Measurements from ENCODE around the gene STX10. TPM values are rescaled to one million over a fixed set of nuclear protein-coding genes. Genes with fewer than 3 reads are reported as not detected.

STX10 gene
- total and polyA plus RNA-seq, 2 of the 4 experiments (the other 2 are of a cell fraction), result 64.9 to 82.0 TPM

GRCh38 chr19:13097033-13097462 lies 53.1 kb downstream of the STX10 start:
- Histone ChIP-seq H3K36me3 (ENCODE audit: control insufficient read depth, insufficient read depth, low read length) (peaks cover 6% of the 10 kb centered on the region; the same call in 1 of the 2 replicates), H4K8ac (ENCODE audit: low read depth in 2 of 2, low read length in 2 of 2) (no peak overlapping the region), H2AK5ac (ENCODE audit: low read depth, low read length) (no peak overlapping the region), H3K4me1 (ENCODE audit: control insufficient read depth, insufficient read depth, low read length) (peaks cover 2% of the 10 kb centered on the region; the same call in 1 of the 2 replicates), H3K9me1 (ENCODE audit: insufficient read depth, low read length) (0 out of 2 replicates have a peak, but pooled peaks cover 4% of the 10 kb centered on the region), H4K20me1 (ENCODE audit: insufficient read depth, low read length) (peaks cover 15% of the 10 kb centered on the region), H3K9ac (ENCODE audit: low read depth, low read length) (no peak overlapping the region), H4K5ac (ENCODE audit: low read depth, low read length) (no peak overlapping the region), H3K27ac (ENCODE audit: insufficient read depth, low read length) (no peak overlapping the region), H3K27me3 (ENCODE audit: control insufficient read depth, insufficient read depth, low read length) (no peaks in the 10 kb centered on the region), H4K91ac (ENCODE audit: insufficient read depth, low read depth, low read length) (no peak overlapping the region), H2AFZ (replicated peaks; ENCODE audit: low read length, poor library complexity) (no peak overlapping the region), H3K4me3 (ENCODE audit: insufficient read depth, low read depth, low read length) (no peak overlapping the region), H3K4me2 (ENCODE audit: low read depth, low read length) (no peak overlapping the region), H3K4ac (ENCODE audit: low read depth, low read length) (no peak overlapping the region), H3K79me1 (ENCODE audit: low read depth in 1 of 2, low read length in 2 of 2) (peaks cover 0 to 13% of the 10 kb centered on the region in 2 experiments; a peak in 1 of 4 replicates), H3K9me3 (ENCODE audit: control insufficient read depth, insufficient read depth, low read length) (no peaks in the 10 kb centered on the region), H2BK15ac (ENCODE audit: low read depth, low read length) (no peak overlapping the region), H2BK120ac (ENCODE audit: low read depth, low read length) (no peak overlapping the region), H3K18ac (ENCODE audit: low read depth, low read length) (no peak overlapping the region), H2BK5ac (ENCODE audit: low read depth, low read length, poor library complexity, severe bottlenecking) (no peak overlapping the region), H3K56ac (ENCODE audit: extremely low read depth, insufficient read depth, low read length) (no peak overlapping the region), H3K14ac (replicated peaks; ENCODE audit: low read depth, low read length) (no peak overlapping the region), H2AK9ac (replicated peaks; ENCODE audit: low read depth, low read length, poor library complexity) (no peak overlapping the region), H3K23ac (ENCODE audit: low read depth, low read length) (no peak overlapping the region), H2BK20ac (ENCODE audit: low read depth, low read length) (no peak overlapping the region)
- POLR2A ChIA-PET (ENCODE audit: unreplicated experiment), result no interaction called here
- dilution Hi-C loops (cut with HindIII; ENCODE audit: low sequenced_read_pairs, unreplicated experiment) (no loop called here), intact Hi-C loops (cut with micrococcal nuclease) (no loop called here), in situ Hi-C loops (cut with MboI; ENCODE audit: low sequenced_read_pairs) (no loop called here)
- TSS peak; percentile 83 for BruUV-seq (replicated peaks)
- WGBS, 2 experiments (ENCODE audit: extremely low coverage in 2 of 2, insufficient read length in 1 of 2), result no CpG with 5 or more reads among the region's 20 CpGs
- DNase-seq (no peak), ATAC-seq (ENCODE audit: low read depth) (no peak)
- TF ChIP-seq CTCF (conservative IDR thresholded peaks at IDR 0.05; ENCODE audit: low read depth, low read length), result no peak
- TF ChIP-seq BHLHE40 (IDR thresholded peaks at IDR 0.05; ENCODE audit: low read depth, low read length), result no peak
- no peak for TF ChIP-seq SMC3 (IDR thresholded peaks at IDR 0.05; ENCODE audit: low read depth, low read length)
- no peak for TF ChIP-seq CHD1 (IDR thresholded peaks at IDR 0.05; ENCODE audit: low read depth, low read length)
- no peak for TF ChIP-seq MAFK (IDR thresholded peaks at IDR 0.05; ENCODE audit: low read depth, low read length)
- TF ChIP-seq RAD21 (IDR thresholded peaks at IDR 0.05; ENCODE audit: low read length), result no peak
- no peak for TF ChIP-seq FOS (IDR thresholded peaks at IDR 0.05; ENCODE audit: low read depth, low read length)
- no peak for TF ChIP-seq NFE2L2 (IDR thresholded peaks at IDR 0.05; ENCODE audit: low read depth, low read length)
- TF ChIP-seq CEBPB (IDR thresholded peaks at IDR 0.05; ENCODE audit: low read depth, low read length), result no peak
- TF ChIP-seq RCOR1 (IDR thresholded peaks at IDR 0.05; ENCODE audit: insufficient replicate concordance, low read length), result no peak
- CTCF ChIA-PET, result no interaction called here

All from IMR-90 (cell line).